Glutamatergic neuron (in vitro differentiated cells): ENCODE results near the gene RAB40A. TPM values are rescaled to one million over a fixed set of nuclear protein-coding genes. Genes with fewer than 3 reads are reported as not detected.

ENCODE experiments used
- DNase-seq: peaks from one replicate; pipeline ENCODE4 v3.0.0; 2022
- H3K27ac Mint-ChIP-seq: one replicate; pipeline ENCODE4 v1.8.0; 2020; ENCODE audit warnings: mild to moderate bottlenecking, mixed read lengths, inconsistent platforms; ENCODE audit not compliant: unreplicated experiment
- H3K27me3 Mint-ChIP-seq: one replicate; pipeline ENCODE4 v1.8.0; 2020; ENCODE audit warnings: mild to moderate bottlenecking, moderate library complexity, mixed read lengths, inconsistent platforms; ENCODE audit not compliant: unreplicated experiment
- H3K36me3 Mint-ChIP-seq: one replicate; pipeline ENCODE4 v1.8.0; 2020; ENCODE audit warnings: mild to moderate bottlenecking, mixed read lengths, inconsistent platforms; ENCODE audit not compliant: unreplicated experiment
- H3K4me1 Mint-ChIP-seq: one replicate; pipeline ENCODE4 v1.8.0; 2020; ENCODE audit warnings: mild to moderate bottlenecking, low read depth, mixed read lengths, inconsistent platforms; ENCODE audit not compliant: unreplicated experiment
- H3K4me3 Mint-ChIP-seq: one replicate; pipeline ENCODE4 v1.8.0; 2020; ENCODE audit warnings: mild to moderate bottlenecking, mixed read lengths, inconsistent platforms; ENCODE audit not compliant: unreplicated experiment
- H3K9me3 Mint-ChIP-seq: one replicate; pipeline ENCODE4 v1.8.0; 2020; ENCODE audit warnings: mild to moderate bottlenecking, moderate library complexity, mixed read lengths, inconsistent platforms; ENCODE audit not compliant: unreplicated experiment
- total RNA-seq: library from RNA; stranded (reverse); fragmentation: NEBNext Ultra II Directional; extraction: Animal tissue kit (Norgen Biotek cat#: 25700); gene quantifications from one replicate; pipeline ENCODE4 v1.2.1, GENCODE V29; 2021; ENCODE audit not compliant: unreplicated experiment
- TF ChIP-seq, protein P1 (sequence below): fragments of 200-600 bp; sonication (generic); IDR thresholded peaks from one replicate; pipeline ENCODE4 v1.5.0; 2021; ENCODE audit not compliant: partially characterized antibody, unreplicated experiment

The RAB40A gene
- total RNA-seq, 1 donor from 2014 or later, result 0.47 TPM

DNA sequence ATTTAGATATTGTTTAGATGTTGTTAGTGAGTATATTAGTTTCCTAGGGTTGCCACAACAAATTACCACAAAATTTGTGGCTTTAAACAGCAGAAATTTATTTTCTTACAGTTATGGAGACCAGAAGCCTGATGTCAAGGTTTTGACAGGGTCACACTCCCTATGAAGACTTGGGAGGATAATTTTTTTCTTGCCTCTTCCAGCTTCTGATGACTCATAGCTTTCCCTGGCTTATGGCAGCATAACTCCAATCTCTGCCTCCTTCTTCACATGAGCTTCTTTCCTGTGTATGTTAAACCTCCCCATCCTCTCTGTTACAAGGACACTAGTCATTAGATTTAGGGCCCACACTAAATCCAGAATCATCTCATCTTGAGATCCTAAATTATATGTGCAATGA lies 20.9 kb upstream of the RAB40A start:
- H3K9me3 Mint-ChIP-seq, result no peaks in the 10 kb centered on the region
- no peaks in the 10 kb centered on the region for H3K36me3 Mint-ChIP-seq
- DNase-seq, result no peak
- TF ChIP-seq, protein P1, sequence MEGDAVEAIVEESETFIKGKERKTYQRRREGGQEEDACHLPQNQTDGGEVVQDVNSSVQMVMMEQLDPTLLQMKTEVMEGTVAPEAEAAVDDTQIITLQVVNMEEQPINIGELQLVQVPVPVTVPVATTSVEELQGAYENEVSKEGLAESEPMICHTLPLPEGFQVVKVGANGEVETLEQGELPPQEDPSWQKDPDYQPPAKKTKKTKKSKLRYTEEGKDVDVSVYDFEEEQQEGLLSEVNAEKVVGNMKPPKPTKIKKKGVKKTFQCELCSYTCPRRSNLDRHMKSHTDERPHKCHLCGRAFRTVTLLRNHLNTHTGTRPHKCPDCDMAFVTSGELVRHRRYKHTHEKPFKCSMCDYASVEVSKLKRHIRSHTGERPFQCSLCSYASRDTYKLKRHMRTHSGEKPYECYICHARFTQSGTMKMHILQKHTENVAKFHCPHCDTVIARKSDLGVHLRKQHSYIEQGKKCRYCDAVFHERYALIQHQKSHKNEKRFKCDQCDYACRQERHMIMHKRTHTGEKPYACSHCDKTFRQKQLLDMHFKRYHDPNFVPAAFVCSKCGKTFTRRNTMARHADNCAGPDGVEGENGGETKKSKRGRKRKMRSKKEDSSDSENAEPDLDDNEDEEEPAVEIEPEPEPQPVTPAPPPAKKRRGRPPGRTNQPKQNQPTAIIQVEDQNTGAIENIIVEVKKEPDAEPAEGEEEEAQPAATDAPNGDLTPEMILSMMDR, result no peak
- no peaks in the 10 kb centered on the region for H3K4me1 Mint-ChIP-seq
- no peak overlapping the region for H3K27ac Mint-ChIP-seq
- H3K4me3 Mint-ChIP-seq, result no peak overlapping the region
- H3K27me3 Mint-ChIP-seq, result no peaks in the 10 kb centered on the region

DNA sequence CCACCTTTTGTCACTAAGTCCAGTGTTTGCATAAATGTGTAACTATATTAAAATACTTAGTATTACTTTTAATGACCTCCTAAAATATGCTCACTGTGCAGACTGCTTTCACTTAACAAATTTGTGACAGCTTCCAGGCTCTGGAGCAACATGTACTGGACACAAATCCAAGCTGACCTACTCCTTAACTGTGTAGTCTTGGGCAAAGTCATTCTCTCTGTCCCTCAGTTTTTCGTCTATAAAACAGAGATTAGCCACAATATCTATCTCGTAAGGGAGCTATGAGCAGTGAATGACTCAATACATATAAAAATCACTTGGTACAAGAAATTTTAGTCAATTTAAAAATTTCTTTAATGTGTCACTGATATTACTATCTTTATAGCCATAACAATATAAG lies 20.4 kb upstream of the RAB40A start:
- TF ChIP-seq, protein P1, result no peak
- H3K27ac Mint-ChIP-seq, result no peak overlapping the region

DNA sequence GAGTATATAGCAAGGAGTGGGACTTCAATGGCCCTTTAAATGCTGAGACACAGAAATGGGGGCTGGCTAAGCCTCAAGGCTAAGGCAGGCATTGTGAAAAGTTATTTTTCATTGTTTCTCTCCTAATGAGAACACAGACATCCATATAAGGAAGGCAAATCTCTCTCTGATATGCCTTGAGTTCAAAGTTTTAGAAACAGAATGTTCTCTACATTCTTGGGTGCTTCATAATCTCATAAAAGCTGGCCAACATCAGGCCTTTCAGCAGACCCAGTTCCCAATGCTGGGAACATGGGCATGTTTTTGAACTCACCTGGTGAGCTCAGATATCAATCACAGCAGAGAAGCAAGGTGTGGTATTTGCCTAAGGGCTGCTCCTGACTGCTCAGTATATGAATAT lies 19.4 kb upstream of the RAB40A start:
- no peaks in the 10 kb centered on the region for H3K27me3 Mint-ChIP-seq
- H3K9me3 Mint-ChIP-seq, result no peaks in the 10 kb centered on the region
- H3K4me1 Mint-ChIP-seq, result no peaks in the 10 kb centered on the region
- H3K36me3 Mint-ChIP-seq, result no peaks in the 10 kb centered on the region
- DNase-seq, result no peak
- TF ChIP-seq, protein P1, result no peak
- H3K4me3 Mint-ChIP-seq, result no peak overlapping the region
- H3K27ac Mint-ChIP-seq, result no peak overlapping the region

More for the DNA sequence above, 20.4 kb upstream of the RAB40A start:
- no peaks in the 10 kb centered on the region for H3K36me3 Mint-ChIP-seq
- DNase-seq, result no peak
- H3K4me1 Mint-ChIP-seq, result no peaks in the 10 kb centered on the region
- no peak overlapping the region for H3K4me3 Mint-ChIP-seq
- no peaks in the 10 kb centered on the region for H3K9me3 Mint-ChIP-seq
- no peaks in the 10 kb centered on the region for H3K27me3 Mint-ChIP-seq

DNA sequence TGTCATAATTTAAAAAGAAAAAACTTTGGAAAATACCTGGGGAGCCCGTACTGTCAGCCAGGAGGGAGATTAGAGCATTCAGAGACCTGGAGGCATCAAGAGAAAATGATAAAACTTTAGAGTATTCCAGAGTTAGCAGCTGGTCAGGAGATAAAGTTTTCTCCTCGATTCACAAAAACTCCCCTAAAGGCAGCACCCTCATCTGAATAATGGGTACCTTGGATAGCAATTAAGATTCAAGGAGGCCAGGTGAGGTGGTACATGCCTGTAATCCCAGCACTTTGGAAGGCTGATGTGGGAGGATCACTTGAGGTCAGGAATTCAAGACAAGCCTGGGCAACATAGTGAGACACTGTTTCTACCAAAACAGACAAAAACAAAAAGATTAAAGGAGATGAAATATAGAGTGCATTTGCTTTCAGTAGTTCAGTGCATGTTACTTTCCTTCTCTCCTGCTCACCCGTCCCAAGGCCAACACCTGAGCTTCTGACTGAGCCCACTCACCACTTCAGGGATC lies 18.6 kb upstream of the RAB40A start:
- no peaks in the 10 kb centered on the region for H3K9me3 Mint-ChIP-seq
- no peaks in the 10 kb centered on the region for H3K27me3 Mint-ChIP-seq
- no peaks in the 10 kb centered on the region for H3K36me3 Mint-ChIP-seq
- no peak overlapping the region for H3K4me3 Mint-ChIP-seq
- no peak for DNase-seq
- TF ChIP-seq, protein P1, result no peak
- H3K4me1 Mint-ChIP-seq, result no peaks in the 10 kb centered on the region
- no peak overlapping the region for H3K27ac Mint-ChIP-seq

DNA sequence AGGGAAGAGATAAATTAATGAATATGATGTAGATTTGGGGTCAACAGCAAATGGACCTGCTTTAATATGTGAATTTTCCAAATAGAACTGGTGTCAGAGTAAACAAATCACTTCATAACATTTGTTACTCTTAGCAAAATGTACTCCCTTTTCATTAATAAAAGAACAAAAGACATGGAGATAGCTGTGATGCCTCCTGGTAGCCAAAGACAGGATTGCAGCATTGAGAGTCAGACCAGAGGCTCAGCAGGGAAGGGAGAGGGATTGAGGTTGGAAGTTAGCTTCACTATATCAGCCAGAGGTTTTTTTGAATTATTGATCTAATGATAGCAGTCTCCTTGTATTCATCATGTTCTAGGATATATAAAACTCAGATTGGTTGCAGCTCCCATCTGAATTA lies 17.4 kb upstream of the RAB40A start:
- Mint-ChIP-seq H3K36me3 (no peaks in the 10 kb centered on the region), H3K4me1 (no peaks in the 10 kb centered on the region), H3K9me3 (no peaks in the 10 kb centered on the region), H3K27ac (no peak overlapping the region), H3K27me3 (no peaks in the 10 kb centered on the region), H3K4me3 (no peak overlapping the region)
- TF ChIP-seq, protein P1, result no peak
- DNase-seq, result no peak
